Activated CD8-positive, alpha-beta memory T cell treated with anti-CD3 and anti-CD28 coated beads, Interleukin-2, amount 50 U/mL, for 24 hours (primary cell): ENCODE results near the gene PRKCE.

Experiments
- DNase-seq: peaks from one replicate; pipeline ENCODE4 v3.0.0-alpha.2; 2020; ENCODE audit errors: extremely low read depth

PRKCE gene

GRCh38 chr2:45726188-45726587 lies 74.7 kb downstream of the PRKCE start:
- DNase-seq = no peak

- DNase-seq = no peak
These were observed 77.0 kb downstream of the PRKCE start for GRCh38 chr2:45728458-45728942.

DNA sequence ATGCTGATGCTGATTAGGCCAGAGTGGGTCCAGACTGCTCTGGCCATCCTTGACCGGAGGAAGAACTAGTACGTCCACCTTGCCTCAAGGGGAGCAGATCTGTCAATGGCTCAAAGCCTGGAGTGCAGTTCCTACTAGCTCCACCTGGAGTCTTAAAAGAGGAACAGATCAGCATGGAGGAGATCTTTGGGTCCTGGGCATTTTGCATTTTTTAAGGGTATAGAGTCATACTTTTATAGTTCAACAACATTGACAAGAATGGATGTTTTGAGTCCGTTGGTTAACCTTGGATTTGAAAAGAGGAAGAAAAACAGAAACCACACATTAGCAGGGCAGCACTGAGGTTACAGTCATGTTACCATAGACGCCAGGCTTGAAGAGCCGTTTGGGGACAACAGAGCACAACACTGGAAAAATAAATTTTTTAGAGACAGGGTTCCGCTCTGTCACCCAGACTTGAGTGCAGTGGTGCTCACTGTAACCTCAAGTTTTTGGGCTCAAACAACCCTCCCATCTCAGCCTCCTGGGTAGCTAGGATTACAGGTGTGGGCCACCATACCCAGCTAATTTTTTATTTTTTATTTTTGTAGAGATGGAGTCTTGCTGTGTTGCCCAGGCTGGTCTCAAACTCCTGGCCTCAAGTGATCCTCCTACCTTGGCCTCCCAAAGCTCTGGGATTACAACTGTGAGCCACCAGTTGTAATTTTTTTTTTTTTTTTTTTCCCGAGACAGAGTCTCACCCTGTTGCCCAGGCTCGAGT lies 78.5 kb downstream of the PRKCE start:
- no peak for DNase-seq

GRCh38 chr2:45731141-45731540 lies 79.7 kb downstream of the PRKCE start:
- DNase-seq = no peak

GRCh38 chr2:45732436-45732835 lies 81.0 kb downstream of the PRKCE start:
- no peak for DNase-seq

GRCh38 chr2:45732946-45733345 lies 81.5 kb downstream of the PRKCE start:
- no peak for DNase-seq

- DNase-seq = no peak
These were observed 82.9 kb downstream of the PRKCE start for GRCh38 chr2:45734336-45734735.

GRCh38 chr2:45734952-45735351 lies 83.5 kb downstream of the PRKCE start:
- no peak for DNase-seq

DNA sequence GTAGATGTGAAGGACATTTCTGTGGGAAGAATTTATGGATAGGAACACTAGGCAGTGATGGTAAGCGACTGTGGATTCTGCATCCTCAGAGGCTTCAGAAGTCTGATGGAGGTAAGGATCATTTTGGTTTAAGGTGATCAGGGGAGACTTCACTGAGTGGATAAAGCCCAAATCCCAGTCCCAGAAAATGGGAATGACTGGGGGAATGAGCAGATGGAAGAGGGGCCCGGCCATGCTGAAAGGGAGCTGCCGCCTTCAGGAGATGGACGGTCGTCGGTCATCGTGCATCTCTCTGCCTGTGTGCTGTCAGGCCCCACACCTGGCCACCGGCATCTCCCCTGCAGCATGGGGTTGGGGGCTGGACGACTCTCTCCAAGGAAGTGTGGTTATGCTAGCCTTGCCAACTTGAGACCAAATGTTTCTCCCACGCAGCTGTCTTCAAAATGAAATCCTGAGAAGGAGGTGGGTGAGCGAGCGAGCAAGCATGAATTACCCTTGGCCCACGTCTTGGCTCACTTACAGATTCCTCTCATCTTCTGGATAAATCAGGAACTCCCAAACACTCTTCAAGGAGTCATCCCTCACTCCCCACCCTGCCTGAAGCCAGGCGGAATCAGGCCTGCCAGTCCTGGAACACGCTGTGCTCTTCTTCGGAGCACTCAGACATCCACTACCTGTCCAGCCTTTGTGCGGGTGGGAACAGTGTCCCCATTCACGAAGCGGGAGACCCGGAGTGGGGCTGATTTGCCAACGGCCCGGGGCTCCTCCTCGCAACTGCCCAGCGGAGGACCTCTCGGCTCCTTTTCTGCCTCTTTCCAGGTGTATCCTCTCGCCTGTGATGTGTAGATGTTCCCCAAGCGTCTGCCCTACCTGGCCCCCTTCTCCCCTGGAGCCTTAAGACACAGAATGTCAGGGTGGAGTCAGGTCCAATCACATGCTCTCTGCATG lies 85.6 kb downstream of the PRKCE start:
- no peak for DNase-seq

DNA sequence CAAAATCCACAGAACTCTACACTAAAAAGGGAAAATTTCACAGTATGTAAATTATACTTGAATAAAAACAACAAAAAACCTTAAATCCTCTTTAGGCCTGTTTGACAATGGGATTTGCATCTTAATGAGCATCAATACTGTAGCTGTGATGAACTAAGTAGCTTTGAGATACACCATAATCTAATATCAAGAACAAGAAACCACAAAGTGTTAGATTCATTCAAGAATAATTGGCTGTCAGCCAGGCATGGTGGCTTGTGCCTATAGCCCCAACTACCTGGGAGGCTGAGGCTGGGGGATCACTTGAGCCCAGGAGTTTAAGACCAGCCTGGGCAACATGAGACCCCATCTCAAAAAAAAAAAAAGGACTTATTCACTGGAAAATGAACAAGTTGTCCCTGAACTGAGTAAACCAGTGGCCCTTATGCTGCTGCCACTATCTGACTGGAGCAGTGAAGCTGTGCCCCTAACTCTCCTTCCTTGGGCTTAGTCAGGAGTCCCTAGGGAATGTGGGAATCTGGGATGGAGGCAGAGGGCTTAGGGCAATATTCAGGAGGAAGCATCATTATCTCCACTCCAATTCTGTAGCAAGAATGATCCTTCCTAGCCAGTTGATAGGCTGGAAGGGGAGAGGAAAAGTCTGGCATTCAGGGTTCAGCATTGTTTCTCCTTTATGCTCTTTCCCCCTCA lies 88.5 kb downstream of the PRKCE start:
- no peak for DNase-seq

DNA sequence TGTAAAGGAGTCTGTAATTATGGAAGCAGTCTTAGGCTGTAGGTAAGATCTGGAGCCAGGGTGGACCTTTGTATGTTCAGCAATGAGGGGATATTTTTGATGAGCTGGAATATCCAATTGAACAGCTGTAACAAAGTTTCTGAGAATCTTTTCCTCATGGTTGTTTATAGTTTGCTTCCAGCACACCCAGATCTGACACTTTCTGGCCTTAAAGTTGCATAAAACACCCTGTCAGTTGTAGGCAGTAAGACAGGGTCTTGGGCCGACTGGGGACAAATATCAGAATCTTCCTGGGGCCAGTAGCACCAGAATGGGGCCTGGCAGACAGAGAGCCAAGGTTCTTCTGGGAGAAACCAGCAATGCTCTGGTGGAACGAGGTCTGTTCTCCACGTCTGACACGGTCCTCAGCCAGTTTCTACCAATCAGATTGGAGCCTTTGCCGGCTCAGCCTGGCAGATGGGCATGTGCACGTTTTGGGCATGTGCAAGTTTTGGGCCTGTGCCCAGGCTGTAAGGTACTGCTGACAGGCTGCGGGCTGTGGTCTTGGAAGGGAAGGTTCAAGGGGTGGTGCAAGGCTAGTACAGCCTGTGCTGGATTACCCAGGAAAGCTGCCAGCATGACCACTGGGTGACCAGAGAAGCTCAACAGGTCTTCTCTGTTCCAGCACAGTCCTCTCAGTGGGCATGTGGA lies 89.8 kb downstream of the PRKCE start:
- DNase-seq = no peak

DNA sequence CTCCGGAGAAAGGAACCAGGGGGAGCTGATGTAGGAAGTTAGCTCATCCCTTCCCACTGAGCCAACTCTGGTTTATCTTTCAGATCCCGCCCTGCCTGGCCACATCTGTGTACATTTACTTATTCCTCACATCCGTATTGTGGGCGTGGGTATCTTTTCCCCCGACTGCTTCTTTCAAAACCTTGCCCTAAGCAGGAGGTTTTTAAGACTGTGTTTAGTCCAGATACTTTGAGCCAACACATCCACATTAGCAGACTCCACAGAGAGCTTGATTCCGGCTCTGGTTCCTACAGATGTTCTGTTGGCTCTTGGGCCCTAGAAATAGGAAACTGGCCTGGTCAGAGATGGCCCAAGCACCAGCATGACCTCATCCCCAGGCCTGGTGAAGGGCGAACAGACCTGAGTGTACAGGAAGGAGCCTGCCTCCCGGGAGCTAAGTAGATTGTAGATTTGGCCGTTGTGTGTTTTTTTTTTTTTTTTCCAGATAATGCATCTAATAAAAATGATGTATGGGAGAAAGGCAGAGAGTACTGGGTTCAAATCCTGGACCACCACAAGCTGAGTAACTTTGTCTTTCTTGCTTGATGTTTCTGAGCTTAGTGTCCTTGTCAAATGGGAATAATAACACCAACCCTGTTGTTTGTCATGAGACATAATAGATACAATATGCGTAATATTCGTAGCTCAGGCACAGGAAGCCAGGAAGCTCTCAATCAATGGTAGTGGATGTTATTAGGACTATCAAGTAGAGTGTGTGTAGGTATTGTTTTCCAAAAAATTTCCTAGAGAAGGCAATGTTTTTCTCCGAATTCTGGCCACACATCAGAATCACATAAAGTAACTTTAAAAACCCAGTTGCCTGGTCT lies 92.3 kb downstream of the PRKCE start:
- no peak for DNase-seq

- no peak for DNase-seq
These were observed 93.8 kb downstream of the PRKCE start for GRCh38 chr2:45745231-45745630.

DNA sequence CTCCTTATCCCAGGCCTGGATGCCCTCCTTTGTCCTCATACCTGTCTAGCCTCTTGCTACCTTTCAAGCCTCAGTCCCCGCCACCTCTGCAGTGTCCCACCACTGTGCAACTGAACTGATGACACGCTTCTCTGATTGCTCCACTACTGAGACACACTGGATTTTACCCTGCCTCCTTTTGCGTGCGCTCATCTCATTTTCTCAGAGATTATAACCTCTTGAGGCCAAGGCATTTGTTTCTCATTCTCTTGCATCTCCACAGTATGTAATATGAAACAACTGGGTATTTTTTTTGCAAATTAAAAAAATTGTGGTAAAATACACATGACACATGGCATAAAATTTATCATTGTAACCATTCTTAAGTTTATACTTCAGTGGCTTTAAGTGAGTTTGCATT lies 95.4 kb downstream of the PRKCE start:
- DNase-seq = no peak

- DNase-seq = no peak
These were observed 95.9 kb downstream of the PRKCE start for GRCh38 chr2:45747363-45747762.

DNA sequence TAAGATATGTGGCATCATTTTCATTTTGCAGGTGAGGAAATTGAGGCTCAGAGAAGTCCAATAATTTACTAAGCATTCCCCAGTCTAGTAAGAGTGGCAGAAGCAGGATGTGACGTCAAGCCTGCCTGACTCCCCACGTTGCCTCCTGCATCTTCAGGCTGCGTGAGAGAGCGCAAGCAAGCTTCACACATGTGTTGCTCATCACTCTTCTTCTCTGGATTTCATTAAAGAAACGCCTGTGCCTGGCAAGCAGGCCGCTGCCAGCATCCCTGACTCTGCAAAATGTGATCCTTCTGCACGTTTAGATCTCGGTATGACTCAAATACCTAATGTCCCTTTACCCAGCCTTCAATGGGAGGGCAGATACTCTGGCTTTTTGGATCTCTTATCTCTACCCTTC lies 96.8 kb downstream of the PRKCE start:
- no peak for DNase-seq

GRCh38 chr2:45750001-45750400 lies 98.5 kb downstream of the PRKCE start:
- DNase-seq = no peak

DNA sequence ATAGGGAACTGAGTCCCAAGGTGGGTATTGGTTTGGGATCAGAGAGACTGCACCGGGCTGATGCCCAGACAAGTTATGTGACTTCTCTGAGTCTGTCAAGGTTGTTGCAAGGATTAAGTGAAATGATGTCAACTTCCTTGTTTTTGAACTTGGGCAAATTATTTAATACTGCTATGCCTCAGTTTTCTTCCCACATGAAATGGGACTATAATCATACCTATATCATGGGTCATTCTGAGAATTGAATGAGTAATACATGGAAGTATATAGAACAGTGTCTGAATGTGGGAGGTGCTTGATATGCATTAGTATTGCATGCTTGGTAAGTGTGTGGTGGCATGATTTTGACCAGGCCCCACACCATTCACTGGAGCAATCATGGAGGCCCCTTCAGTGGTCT lies 99.0 kb downstream of the PRKCE start:
- DNase-seq = no peak

DNA sequence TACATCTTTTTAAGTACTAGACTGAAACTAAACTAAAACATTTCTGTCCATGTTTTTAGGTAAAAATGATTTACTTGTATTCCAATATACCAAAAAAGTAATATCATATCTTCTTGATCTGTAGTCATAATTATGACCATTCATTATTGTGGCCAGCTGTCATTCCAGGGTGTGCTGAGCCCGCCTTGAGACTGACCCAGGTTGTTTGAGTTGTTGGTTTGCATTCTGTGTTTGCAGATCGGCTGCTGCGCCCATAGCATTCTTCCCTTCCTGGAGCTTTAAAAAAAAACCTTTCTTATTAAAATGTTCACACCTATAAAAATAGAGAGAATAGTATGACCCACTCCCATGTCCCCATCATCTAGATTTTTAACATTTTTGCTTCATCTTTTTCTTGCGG lies 101.9 kb downstream of the PRKCE start:
- DNase-seq = no peak

GRCh38 chr2:45754131-45755010 lies 102.9 kb downstream of the PRKCE start:
- DNase-seq = no peak
